CD4-positive, alpha-beta T cell treated with Interleukin-6 for 4 hours (primary cell): ENCODE data around the gene WFIKKN2.

Experiments
- DNase-seq: peaks from one replicate; pipeline ENCODE4 v3.0.0-alpha.2; 2020; ENCODE audit warnings: mixed read lengths

The WFIKKN2 gene

GRCh38 chr17:50836826-50837225 lies 1.4 kb downstream of the WFIKKN2 start:
- no peak for DNase-seq

GRCh38 chr17:50837286-50837979 lies 2.0 kb downstream of the WFIKKN2 start:
- no peak for DNase-seq

GRCh38 chr17:50837980-50838954 lies 2.9 kb downstream of the WFIKKN2 start:
- no peak for DNase-seq

GRCh38 chr17:50839591-50840310 lies 4.4 kb downstream of the WFIKKN2 start:
- no peak for DNase-seq

GRCh38 chr17:50840311-50840851 lies 5.0 kb downstream of the WFIKKN2 start:
- no peak for DNase-seq

GRCh38 chr17:50841277-50841948 lies 6.0 kb downstream of the WFIKKN2 start:
- DNase-seq, result no peak

- peak; percentile 60 for DNase-seq
These were observed 6.6 kb downstream of the WFIKKN2 start for GRCh38 chr17:50841949-50842354.

- DNase-seq, result no peak
These were observed 7.2 kb downstream of the WFIKKN2 start for GRCh38 chr17:50842506-50843149.

DNA sequence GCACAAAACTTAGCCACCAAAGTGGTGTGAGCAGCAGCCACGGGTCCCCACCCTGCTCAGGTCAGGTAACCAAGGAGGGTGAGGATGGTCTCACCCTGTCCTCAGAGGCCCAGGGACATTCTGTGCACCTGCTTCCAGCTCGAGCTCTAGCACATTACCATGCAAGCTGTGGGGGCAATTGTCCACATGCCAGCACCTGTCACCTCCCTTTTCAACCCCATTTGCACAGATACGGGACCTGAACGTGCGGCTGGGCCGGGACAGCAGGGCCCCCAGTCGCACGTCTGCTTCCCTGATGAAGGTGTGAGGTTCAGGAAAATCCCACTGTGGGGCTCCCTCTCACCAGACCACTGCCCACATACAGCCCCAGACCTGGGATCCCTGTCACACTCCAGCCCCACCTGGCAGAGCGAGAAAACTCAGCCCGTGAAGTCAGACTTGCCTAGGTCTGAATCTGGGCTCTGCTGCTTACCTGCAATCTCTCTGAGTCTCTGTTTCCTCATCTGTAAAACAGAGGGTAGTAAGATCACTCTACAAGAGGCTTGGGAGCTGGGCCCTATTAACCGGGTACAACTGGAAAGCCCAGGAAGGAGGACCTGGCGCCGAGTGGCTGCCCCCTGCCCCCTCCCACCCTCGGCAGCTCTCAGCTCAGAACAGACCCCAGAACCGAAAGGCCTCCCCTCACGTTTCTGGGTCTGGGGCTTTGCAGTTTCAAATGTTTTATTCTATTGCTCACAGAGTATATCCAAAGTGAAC lies 7.9 kb downstream of the WFIKKN2 start:
- DNase-seq, result no peak

DNA sequence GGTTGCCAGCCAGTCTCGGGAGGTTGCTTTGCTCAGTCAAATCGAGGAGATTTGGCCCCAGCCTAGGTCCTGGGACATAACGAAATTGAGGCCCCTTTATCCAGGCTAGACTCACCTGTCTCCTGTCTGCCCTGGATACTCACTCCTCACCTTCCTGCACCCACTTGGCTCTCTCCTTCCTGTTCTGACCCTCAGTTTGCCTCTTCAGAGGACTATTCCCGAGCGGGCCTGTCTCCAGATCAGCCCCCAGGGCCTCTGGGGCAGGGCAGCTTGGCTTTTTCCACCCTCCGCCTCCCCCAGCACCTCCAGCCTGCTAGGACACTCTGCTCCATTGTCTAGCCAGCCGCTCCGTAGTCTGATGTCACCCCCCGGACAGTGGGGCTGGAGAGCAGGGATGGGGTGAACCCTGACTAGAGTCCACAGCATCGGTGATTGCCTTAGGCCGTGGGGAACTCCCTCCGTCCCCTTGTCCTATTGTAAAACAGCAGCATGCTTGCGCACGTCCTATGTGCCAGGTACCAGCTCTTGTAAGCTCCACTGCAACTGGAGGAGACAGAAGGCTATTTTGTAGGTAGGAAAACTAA lies 8.8 kb downstream of the WFIKKN2 start:
- DNase-seq, result no peak

- DNase-seq, result no peak
These were observed 10.1 kb downstream of the WFIKKN2 start for GRCh38 chr17:50845240-50846147.

GRCh38 chr17:50847566-50847965 lies 12.2 kb downstream of the WFIKKN2 start:
- DNase-seq, result no peak

DNA sequence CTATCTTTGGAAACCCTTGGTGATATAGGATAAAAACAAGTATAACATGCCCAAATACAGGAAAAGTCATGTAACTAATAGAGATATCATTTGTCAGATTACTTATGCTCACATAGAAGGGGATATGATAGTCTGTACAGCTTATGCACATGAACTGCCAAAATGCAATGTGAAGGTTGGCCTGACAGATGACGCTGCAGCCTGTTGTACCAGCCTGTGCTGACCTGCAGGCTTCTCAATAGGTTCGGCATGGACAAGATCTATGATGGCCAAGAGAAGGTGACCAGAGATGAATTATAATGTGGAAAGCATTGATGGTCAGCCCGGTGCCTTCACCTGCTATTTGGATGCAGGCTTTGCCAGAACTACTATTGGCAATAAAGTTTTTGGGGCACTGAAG lies 12.7 kb downstream of the WFIKKN2 start:
- DNase-seq, result no peak

DNA sequence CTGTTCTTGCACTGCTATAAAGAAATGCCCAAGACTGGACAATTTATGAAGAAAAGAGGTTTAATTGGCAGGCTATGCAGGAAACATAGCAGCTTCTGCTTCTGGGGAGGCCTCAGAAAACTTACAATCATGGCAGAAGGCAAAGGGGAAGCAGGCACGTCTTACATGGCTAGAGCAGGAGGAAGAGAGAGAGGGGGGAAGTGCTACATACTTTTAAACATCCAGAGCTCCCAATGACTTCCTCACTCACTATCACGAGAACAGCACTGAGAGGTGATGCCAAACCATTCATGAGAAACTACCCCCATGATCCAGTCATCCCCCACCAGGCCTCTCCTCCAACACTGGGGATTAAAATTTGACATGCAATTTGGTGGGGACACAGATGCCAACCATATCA lies 13.3 kb downstream of the WFIKKN2 start:
- no peak for DNase-seq

GRCh38 chr17:50850640-50851039 lies 15.3 kb downstream of the WFIKKN2 start:
- DNase-seq, result no peak

DNA sequence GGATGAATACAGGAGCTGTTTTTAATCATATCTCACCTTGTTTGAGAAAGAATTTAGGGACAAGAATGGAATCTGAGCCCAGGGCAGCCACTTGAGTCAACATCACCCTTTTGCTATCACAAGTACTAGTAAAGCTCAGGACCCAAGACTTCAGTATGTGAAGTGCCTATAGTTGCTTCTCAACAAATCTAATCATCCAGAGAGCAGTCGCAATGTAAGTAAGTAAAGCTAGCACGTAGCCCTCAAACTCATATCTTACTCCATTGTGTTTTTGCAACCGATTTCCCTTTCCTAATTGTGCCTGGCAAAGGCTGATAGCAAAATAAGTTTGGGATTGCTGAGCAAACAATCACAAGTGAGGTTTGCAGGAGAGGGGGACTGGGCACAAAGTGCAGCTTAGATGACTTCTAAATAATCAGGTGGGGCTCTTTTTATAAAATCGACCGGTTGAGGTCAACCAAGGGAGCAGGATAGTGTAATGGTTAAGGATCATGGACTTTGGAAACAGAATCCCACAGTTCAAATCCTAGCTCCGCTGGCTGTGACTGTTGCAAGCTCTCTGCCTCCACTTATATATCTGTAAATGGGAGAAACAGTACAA lies 17.7 kb downstream of the WFIKKN2 start:
- DNase-seq, result no peak

- no peak for DNase-seq
These were observed 18.4 kb downstream of the WFIKKN2 start for GRCh38 chr17:50853781-50854180.

DNA sequence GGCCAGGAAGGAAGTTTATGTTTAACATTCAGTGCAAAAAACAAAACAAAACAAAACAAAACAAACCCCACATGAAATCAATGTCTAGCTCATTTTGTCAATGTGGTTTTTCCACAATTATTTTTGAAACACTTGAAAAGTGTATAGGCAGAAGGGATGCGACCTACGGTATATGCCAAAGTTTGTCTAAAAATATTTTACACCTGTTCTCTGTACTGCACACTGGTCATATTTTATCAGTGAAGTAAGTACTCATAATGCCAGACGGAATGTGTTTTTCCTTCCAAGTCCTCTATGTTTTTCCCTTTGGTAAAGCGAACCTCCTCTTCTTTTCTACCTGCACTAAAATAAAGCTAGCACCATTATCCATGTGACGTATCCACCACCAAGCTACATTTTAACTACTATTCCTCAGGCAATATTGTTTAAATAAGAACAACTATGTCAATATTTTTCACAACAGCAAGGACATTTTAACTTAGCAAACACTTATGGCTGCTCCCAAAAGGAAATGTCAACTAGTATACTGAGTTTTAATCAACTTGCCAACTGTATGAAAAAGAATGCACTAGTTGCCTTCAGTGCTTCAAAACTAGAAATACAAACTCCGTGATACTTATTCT lies 20.4 kb downstream of the WFIKKN2 start:
- DNase-seq, result no peak

- DNase-seq, result no peak
These were observed 21.0 kb downstream of the WFIKKN2 start for GRCh38 chr17:50856431-50856830.
